NCI-H345 treated with DMSO at 0.1 percent for 48 hours (cell line): ENCODE data around the gene RTN4.

Source experiments
- DNase-seq: peaks from one replicate; lab custom pipeline; 2025; ENCODE audit not compliant: unreplicated experiment; lab: John Stamatoyannopoulos, UW

Gene RTN4

DNA sequence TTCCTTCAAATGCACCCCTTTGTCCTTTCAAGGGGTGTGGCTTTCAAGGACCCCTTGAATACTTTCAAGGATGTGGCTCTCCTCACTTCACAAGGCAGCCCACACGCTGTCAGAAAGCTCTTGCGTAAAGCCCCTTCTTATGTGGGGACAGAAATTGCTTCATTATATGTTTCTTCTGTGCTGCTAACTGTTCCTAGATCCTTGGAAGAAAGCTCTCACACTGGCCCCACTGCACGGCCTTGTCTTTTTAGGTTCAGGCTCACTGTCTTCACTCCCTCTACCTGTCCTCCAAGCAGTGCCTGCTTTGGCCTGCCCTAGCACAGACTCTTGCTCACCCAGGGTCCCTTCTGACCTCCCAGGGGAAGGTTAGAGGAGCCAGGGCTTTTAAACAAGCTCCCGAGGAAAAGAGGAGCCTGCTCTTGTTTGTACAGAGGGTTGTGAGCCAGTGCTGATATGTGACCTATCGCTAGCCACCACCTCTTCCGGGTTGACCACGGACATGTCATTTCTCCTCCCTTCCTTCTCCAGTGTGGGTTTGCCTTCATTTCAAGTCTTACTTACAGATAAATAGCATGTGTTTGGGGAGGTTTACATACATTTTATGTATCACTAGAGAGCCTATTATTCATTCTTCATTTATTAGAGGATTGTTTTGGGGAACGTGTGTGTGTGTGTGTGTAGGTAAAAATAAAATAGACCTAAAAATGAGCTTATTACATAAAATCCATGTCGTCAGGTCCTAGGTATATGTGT is 94.7 kb downstream of the RTN4 start:
- no peak for DNase-seq

GRCh38 chr2:54954705-54955357 is 95.4 kb downstream of the RTN4 start:
- no peak for DNase-seq

GRCh38 chr2:54954158-54954557 is 96.1 kb downstream of the RTN4 start:
- DNase-seq, result no peak

DNA sequence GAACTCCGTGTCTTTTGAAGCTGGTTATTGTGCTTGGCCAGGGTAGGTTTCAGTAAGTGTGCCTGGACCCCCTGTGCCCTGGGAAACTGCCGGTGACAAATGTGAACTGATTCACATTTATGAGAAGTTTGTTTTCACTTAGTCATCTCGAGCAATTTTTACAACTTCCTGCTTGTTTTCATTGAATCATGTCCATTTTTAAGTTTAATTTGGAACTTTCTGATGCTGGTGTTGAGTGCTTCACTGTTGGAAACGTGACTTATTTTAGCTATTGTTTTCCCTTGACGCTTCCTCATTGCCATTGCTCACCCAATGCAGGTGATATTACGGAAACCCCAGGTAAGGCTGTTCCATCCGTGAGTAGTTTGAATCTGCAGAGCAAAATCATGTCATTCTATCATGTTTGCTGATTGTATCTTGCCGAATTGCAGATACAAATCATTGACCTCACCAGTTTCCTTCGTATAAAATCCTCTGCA is 97.2 kb downstream of the RTN4 start:
- DNase-seq, result no peak

DNA sequence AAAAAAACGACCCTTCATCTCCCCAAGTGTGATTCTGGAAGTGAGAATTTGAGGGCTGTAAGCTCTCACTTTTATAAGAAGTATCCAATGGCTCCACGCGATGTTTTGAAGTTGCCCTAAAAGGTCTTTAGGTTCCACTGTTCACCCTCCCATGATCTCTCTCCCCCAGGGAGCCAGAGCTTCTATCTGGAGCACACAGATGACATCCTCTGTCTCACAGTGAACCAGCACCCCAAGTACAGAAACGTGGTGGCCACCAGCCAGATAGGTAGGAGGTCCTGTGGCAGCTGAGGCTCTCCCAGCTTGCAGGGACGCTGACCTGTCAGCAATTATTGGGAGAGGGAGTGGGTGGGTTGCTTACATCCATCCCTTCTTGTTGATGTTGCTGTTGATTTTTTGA is 97.8 kb downstream of the RTN4 start:
- DNase-seq, result no peak

GRCh38 chr2:54950811-54951210 is 99.4 kb downstream of the RTN4 start:
- DNase-seq, result no peak

GRCh38 chr2:54949431-54949830 is 100.8 kb downstream of the RTN4 start:
- DNase-seq, result no peak

DNA sequence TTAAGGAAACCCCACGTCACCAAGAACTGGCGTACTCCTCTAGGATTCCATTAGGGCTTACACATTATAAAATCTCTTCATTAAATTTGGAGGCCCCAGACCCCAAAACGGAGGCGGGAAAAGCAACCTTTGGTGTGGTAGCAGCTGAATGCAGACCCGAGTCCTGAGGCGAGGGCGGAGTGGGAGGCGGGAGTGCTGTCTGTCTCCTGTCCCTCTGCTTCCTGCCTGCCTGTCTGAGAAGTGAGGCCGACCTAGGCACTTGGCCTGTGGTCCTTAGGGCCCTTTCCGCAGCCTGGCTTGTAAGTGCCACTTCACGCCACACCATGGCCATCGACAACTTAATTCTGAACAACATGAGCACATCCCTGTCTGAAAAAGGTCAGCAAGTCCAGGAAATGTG is 102.1 kb downstream of the RTN4 start:
- no peak for DNase-seq

DNA sequence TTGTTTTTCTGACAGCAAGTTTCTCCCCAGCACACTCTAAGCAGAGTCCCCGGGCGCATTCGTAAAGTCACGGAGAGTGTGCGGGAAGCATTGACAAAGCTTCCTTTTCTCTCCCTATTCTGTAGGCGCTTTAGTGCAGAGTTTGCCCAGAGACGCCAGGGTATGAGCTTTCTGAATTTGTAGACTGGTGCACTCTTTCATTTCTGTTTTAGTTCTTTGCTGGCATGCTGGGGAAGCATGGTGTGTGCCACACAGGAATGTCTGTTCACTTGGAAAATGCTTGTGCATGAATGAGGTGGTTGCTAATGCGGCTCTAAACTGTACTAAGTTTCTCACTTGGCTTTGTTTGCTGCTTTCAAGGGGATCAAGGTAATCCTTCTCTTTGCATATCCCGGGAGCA is 102.6 kb downstream of the RTN4 start:
- DNase-seq, result no peak

GRCh38 chr2:54947136-54947535 is 103.1 kb downstream of the RTN4 start:
- no peak for DNase-seq

DNA sequence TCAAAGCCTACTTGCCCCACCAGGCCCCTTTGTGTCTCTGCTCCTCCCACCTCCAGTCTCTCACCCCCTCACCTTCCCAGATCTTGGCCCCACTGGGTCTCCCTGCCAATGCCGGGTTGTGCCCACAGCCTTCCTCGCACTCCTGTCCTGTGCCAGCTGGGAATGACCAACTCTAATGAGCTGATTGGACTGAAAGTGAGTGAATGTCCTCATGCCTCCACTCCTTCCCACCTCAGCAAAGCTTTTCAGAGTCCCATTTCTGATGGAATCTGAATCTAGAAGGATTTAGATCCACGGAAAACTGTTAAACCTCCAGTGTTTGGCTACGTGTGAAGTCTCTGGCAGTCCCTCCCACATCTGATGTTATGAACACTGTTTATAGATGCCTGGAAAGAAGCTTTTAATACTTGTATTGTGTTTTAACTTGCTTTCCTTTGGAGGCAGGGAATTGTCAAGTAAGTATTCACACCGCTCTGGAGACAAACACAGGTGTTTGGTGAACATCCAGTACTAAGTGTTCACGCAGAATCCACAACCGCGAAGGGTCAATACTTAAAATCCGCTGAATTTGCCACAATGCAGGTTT is 103.9 kb downstream of the RTN4 start:
- DNase-seq, result no peak

GRCh38 chr2:54945391-54946219 is 104.6 kb downstream of the RTN4 start:
- no peak for DNase-seq

GRCh38 chr2:54944724-54945326 is 105.4 kb downstream of the RTN4 start:
- DNase-seq, result no peak

- no peak for DNase-seq
Measured at GRCh38 chr2:54942373-54942772, 107.9 kb downstream of the RTN4 start.

GRCh38 chr2:54941248-54941984 is 108.8 kb downstream of the RTN4 start:
- no peak for DNase-seq

GRCh38 chr2:54940723-54941122 is 109.5 kb downstream of the RTN4 start:
- no peak for DNase-seq

DNA sequence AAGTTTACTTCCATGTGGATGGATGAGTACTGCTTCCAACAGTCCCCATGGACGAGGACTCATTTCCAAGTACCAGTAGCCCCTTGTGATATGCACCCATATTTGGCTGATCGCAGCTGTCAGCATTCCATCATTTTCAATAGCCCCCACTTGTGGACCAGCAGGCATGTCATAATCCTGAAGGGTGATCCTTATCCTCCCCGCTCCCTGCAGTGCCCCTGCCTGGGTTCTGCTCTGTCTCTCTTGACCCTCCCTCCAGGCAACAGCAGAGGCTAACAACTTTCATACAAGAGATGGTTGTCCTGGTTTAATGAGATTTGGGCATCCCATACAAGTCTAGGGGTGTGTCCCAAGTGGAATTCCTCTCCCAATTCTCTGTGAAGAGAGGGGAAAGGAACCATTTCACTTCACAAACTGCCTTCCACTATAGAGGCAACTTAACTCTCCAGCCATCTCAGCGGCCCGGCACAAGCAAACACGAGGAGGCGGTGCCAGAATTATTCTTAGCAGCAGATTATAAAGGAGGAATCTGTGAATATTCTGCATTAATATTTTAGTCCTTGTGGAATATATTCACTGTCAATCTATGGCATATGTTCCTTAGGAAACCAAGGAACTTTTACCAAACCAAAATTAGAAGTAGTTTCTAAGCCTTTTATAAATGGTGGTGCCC is 110.7 kb downstream of the RTN4 start:
- no peak for DNase-seq

GRCh38 chr2:54936766-54937165 is 113.5 kb downstream of the RTN4 start:
- no peak for DNase-seq

- DNase-seq, result no peak
Measured at GRCh38 chr2:54935389-54935788, 114.9 kb downstream of the RTN4 start.

DNA sequence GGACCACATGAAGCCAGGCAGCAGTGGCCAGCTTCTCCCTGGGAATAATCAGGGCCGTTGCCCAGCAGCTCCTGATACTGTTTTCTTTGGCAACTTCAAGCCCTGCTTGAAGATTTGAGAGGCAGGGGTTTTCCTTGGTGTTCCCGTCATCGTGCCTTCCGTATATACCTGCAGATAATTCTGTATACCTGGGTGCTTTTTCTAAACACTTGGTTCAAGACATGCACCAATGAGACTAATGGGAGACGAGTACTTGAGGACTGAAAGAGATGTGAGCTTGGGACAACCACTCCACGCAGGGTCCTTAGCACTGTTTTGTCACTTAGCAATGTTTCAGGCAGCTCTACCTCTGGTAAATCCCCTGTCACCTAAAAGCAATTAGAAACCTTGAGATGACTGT is 118.8 kb downstream of the RTN4 start:
- no peak for DNase-seq
